Osteocyte (in vitro differentiated cells): ENCODE measurements around the gene HIPK1. TPM values are rescaled to one million over a fixed set of nuclear protein-coding genes. Genes with fewer than 3 reads are reported as not detected.

Source experiments
- DNase-seq: peaks from one replicate; pipeline ENCODE4 v3.0.0; 2021; ENCODE audit warnings: mixed read lengths; ENCODE audit not compliant: unreplicated experiment; ENCODE audit errors: extremely low spot score
- H3K27ac Mint-ChIP-seq: one replicate; pipeline ENCODE4 v1.8.0; 2021; ENCODE audit warnings: mild to moderate bottlenecking, mixed read lengths; ENCODE audit not compliant: unreplicated experiment
- H3K27me3 Mint-ChIP-seq: one replicate; pipeline ENCODE4 v1.8.0; 2021; ENCODE audit warnings: mixed read lengths; ENCODE audit not compliant: unreplicated experiment
- H3K36me3 Mint-ChIP-seq: one replicate; pipeline ENCODE4 v1.8.0; 2021; ENCODE audit warnings: mixed read lengths; ENCODE audit not compliant: unreplicated experiment
- H3K4me1 Mint-ChIP-seq: one replicate; pipeline ENCODE4 v1.8.0; 2021; ENCODE audit warnings: mixed read lengths; ENCODE audit not compliant: unreplicated experiment
- H3K4me3 Mint-ChIP-seq: one replicate; pipeline ENCODE4 v1.8.0; 2021; ENCODE audit warnings: mild to moderate bottlenecking, moderate library complexity, mixed read lengths; ENCODE audit not compliant: unreplicated experiment
- H3K9me3 Mint-ChIP-seq: one replicate; pipeline ENCODE4 v1.8.0; 2021; ENCODE audit warnings: mixed read lengths; ENCODE audit not compliant: unreplicated experiment
- CTCF ChIP-seq: fragments of 200-600 bp; sonication (generic); IDR thresholded peaks from 2 replicates; pipeline ENCODE4 v1.5.0; 2021; ENCODE audit warnings: antibody characterized with exemption, mild to moderate bottlenecking, moderate library complexity
- total RNA-seq: library from RNA; stranded (reverse); gene quantifications from 2 replicates; pipeline ENCODE4 v1.2.1, GENCODE V29; 2021

The HIPK1 gene
- total RNA-seq, 1 donor from 2014 or later, result 62.5 TPM

- peaks cover 5% of the 10 kb centered on the region for H3K9me3 Mint-ChIP-seq
- H3K27ac Mint-ChIP-seq, result no peak overlapping the region
These were observed 79.4 kb downstream of the HIPK1 start for GRCh38 chr1:114008480-114008941.

GRCh38 chr1:114008993-114009392 lies 79.9 kb downstream of the HIPK1 start:
- H3K27ac Mint-ChIP-seq, result no peak overlapping the region
- DNase-seq, result no peak
- no peak for TF ChIP-seq CTCF
- peaks cover 6% of the 10 kb centered on the region for H3K4me1 Mint-ChIP-seq
- no peaks in the 10 kb centered on the region for H3K36me3 Mint-ChIP-seq
- peaks cover 5% of the 10 kb centered on the region for H3K9me3 Mint-ChIP-seq
- H3K4me3 Mint-ChIP-seq, result no peak overlapping the region
- peaks cover 3% of the 10 kb centered on the region for H3K27me3 Mint-ChIP-seq

More at GRCh38 chr1:114008480-114008941, 79.4 kb downstream of the HIPK1 start:
- DNase-seq, result no peak
- H3K27me3 Mint-ChIP-seq, result peaks cover 4% of the 10 kb centered on the region
- TF ChIP-seq CTCF, result no peak
- H3K4me3 Mint-ChIP-seq, result no peak overlapping the region
- peaks cover 11% of the 10 kb centered on the region for H3K4me1 Mint-ChIP-seq
- no peaks in the 10 kb centered on the region for H3K36me3 Mint-ChIP-seq

- H3K27me3 Mint-ChIP-seq, result peaks cover 3% of the 10 kb centered on the region
- H3K4me3 Mint-ChIP-seq, result no peak overlapping the region
- peaks cover 5% of the 10 kb centered on the region for H3K4me1 Mint-ChIP-seq
- TF ChIP-seq CTCF, result no peak
- no peaks in the 10 kb centered on the region for H3K36me3 Mint-ChIP-seq
- no peak overlapping the region for H3K27ac Mint-ChIP-seq
- DNase-seq, result no peak
- peaks cover 4% of the 10 kb centered on the region for H3K9me3 Mint-ChIP-seq
These were observed 80.3 kb downstream of the HIPK1 start for GRCh38 chr1:114009393-114009792.

GRCh38 chr1:114010433-114011184 lies 81.5 kb downstream of the HIPK1 start:
- no peak for TF ChIP-seq CTCF
- H3K4me1 Mint-ChIP-seq, result peaks cover 7% of the 10 kb centered on the region
- H3K9me3 Mint-ChIP-seq, result no peaks in the 10 kb centered on the region
- no peak for DNase-seq
- no peak overlapping the region for H3K27ac Mint-ChIP-seq
- H3K4me3 Mint-ChIP-seq, result no peak overlapping the region
- H3K27me3 Mint-ChIP-seq, result peaks cover 3% of the 10 kb centered on the region
- no peaks in the 10 kb centered on the region for H3K36me3 Mint-ChIP-seq

- no peak overlapping the region for H3K4me3 Mint-ChIP-seq
- peaks cover 7% of the 10 kb centered on the region for H3K4me1 Mint-ChIP-seq
- peaks cover under 1% of the 10 kb centered on the region for H3K27me3 Mint-ChIP-seq
- H3K36me3 Mint-ChIP-seq, result no peaks in the 10 kb centered on the region
- TF ChIP-seq CTCF, result no peak
- no peak for DNase-seq
- H3K27ac Mint-ChIP-seq, result no peak overlapping the region
- H3K9me3 Mint-ChIP-seq, result no peaks in the 10 kb centered on the region
These were observed 82.7 kb downstream of the HIPK1 start for GRCh38 chr1:114011796-114012195.
